ENCODE results near the gene LAMA5.

The LAMA5 gene

GRCh38 chr20:62289131-62289530, 78.0 kb downstream of the LAMA5 start:
- H3K4me1 Mint-ChIP-seq (ENCODE audit: low read depth): no peaks in the 10 kb centered on the region
- no peaks in the 10 kb centered on the region for H3K9me3 Mint-ChIP-seq (ENCODE audit: low read depth)
- no peak overlapping the region for H3K4me3 Mint-ChIP-seq
- no peaks in the 10 kb centered on the region for H3K27me3 Mint-ChIP-seq
- no peaks in the 10 kb centered on the region for H3K36me3 Mint-ChIP-seq
- H3K27ac Mint-ChIP-seq: no peak overlapping the region

GRCh38 chr20:62288535-62289105, 78.5 kb downstream of the LAMA5 start:
- no peaks in the 10 kb centered on the region for H3K4me1 Mint-ChIP-seq (ENCODE audit: low read depth)
- H3K9me3 Mint-ChIP-seq (ENCODE audit: low read depth): no peaks in the 10 kb centered on the region
- no peaks in the 10 kb centered on the region for H3K27me3 Mint-ChIP-seq
- H3K36me3 Mint-ChIP-seq: no peaks in the 10 kb centered on the region
- H3K4me3 Mint-ChIP-seq: no peak overlapping the region
- H3K27ac Mint-ChIP-seq: no peak overlapping the region

GRCh38 chr20:62287759-62288534, 79.2 kb downstream of the LAMA5 start:
- H3K27me3 Mint-ChIP-seq: no peaks in the 10 kb centered on the region

GRCh38 chr20:62287129-62287528, 80.0 kb downstream of the LAMA5 start:
- Mint-ChIP-seq H3K27me3 (no peaks in the 10 kb centered on the region), H3K9me3 (ENCODE audit: low read depth) (no peaks in the 10 kb centered on the region), H3K4me1 (ENCODE audit: low read depth) (no peaks in the 10 kb centered on the region), H3K27ac (no peak overlapping the region), H3K4me3 (no peak overlapping the region), H3K36me3 (no peaks in the 10 kb centered on the region)

More at GRCh38 chr20:62287759-62288534, 79.2 kb downstream of the LAMA5 start:
- Mint-ChIP-seq H3K36me3 (no peaks in the 10 kb centered on the region), H3K4me3 (no peak overlapping the region), H3K9me3 (ENCODE audit: low read depth) (no peaks in the 10 kb centered on the region), H3K27ac (no peak overlapping the region), H3K4me1 (ENCODE audit: low read depth) (no peaks in the 10 kb centered on the region)

- no peaks in the 10 kb centered on the region for H3K27me3 Mint-ChIP-seq
- no peak overlapping the region for H3K4me3 Mint-ChIP-seq
- H3K9me3 Mint-ChIP-seq (ENCODE audit: low read depth): no peaks in the 10 kb centered on the region
- H3K36me3 Mint-ChIP-seq: no peaks in the 10 kb centered on the region
- H3K4me1 Mint-ChIP-seq (ENCODE audit: low read depth): no peaks in the 10 kb centered on the region
- H3K27ac Mint-ChIP-seq: no peak overlapping the region
Measured at GRCh38 chr20:62286493-62287064, 80.5 kb downstream of the LAMA5 start.

GRCh38 chr20:62285722-62286121, 81.4 kb downstream of the LAMA5 start:
- Mint-ChIP-seq H3K4me3 (no peak overlapping the region), H3K9me3 (ENCODE audit: low read depth) (no peaks in the 10 kb centered on the region), H3K27me3 (no peaks in the 10 kb centered on the region), H3K4me1 (ENCODE audit: low read depth) (no peaks in the 10 kb centered on the region), H3K27ac (no peak overlapping the region), H3K36me3 (no peaks in the 10 kb centered on the region)

GRCh38 chr20:62285151-62285550, 82.0 kb downstream of the LAMA5 start:
- H3K36me3 Mint-ChIP-seq: no peaks in the 10 kb centered on the region
- H3K4me1 Mint-ChIP-seq (ENCODE audit: low read depth): no peaks in the 10 kb centered on the region
- H3K9me3 Mint-ChIP-seq (ENCODE audit: low read depth): no peaks in the 10 kb centered on the region
- H3K27ac Mint-ChIP-seq: no peak overlapping the region
- no peak overlapping the region for H3K4me3 Mint-ChIP-seq
- H3K27me3 Mint-ChIP-seq: no peaks in the 10 kb centered on the region

GRCh38 chr20:62284448-62284847, 82.7 kb downstream of the LAMA5 start:
- no peaks in the 10 kb centered on the region for H3K27me3 Mint-ChIP-seq
- H3K4me1 Mint-ChIP-seq (ENCODE audit: low read depth): no peaks in the 10 kb centered on the region
- H3K4me3 Mint-ChIP-seq: no peak overlapping the region
- no peaks in the 10 kb centered on the region for H3K36me3 Mint-ChIP-seq
- no peak overlapping the region for H3K27ac Mint-ChIP-seq
- H3K9me3 Mint-ChIP-seq (ENCODE audit: low read depth): no peaks in the 10 kb centered on the region

- Mint-ChIP-seq H3K27me3 (no peaks in the 10 kb centered on the region), H3K4me3 (no peak overlapping the region), H3K4me1 (ENCODE audit: low read depth) (no peaks in the 10 kb centered on the region), H3K36me3 (no peaks in the 10 kb centered on the region), H3K9me3 (ENCODE audit: low read depth) (no peaks in the 10 kb centered on the region), H3K27ac (no peak overlapping the region)
Measured at GRCh38 chr20:62282877-62283503, 84.1 kb downstream of the LAMA5 start.

- no peak overlapping the region for H3K4me3 Mint-ChIP-seq
- no peaks in the 10 kb centered on the region for H3K36me3 Mint-ChIP-seq
- no peaks in the 10 kb centered on the region for H3K9me3 Mint-ChIP-seq (ENCODE audit: low read depth)
- no peaks in the 10 kb centered on the region for H3K27me3 Mint-ChIP-seq
- H3K4me1 Mint-ChIP-seq (ENCODE audit: low read depth): no peaks in the 10 kb centered on the region
- H3K27ac Mint-ChIP-seq: no peak overlapping the region
Measured at GRCh38 chr20:62282103-62282502, 85.0 kb downstream of the LAMA5 start.

GRCh38 chr20:62281161-62281933, 85.8 kb downstream of the LAMA5 start:
- Mint-ChIP-seq H3K9me3 (ENCODE audit: low read depth) (no peaks in the 10 kb centered on the region), H3K4me1 (ENCODE audit: low read depth) (no peaks in the 10 kb centered on the region), H3K27ac (no peak overlapping the region), H3K4me3 (no peak overlapping the region), H3K27me3 (no peaks in the 10 kb centered on the region), H3K36me3 (no peaks in the 10 kb centered on the region)

GRCh38 chr20:62280303-62280702, 86.8 kb downstream of the LAMA5 start:
- Mint-ChIP-seq H3K9me3 (ENCODE audit: low read depth) (no peaks in the 10 kb centered on the region), H3K4me3 (no peak overlapping the region), H3K27ac (no peak overlapping the region), H3K4me1 (ENCODE audit: low read depth) (no peaks in the 10 kb centered on the region), H3K27me3 (no peaks in the 10 kb centered on the region), H3K36me3 (no peaks in the 10 kb centered on the region)

GRCh38 chr20:62277253-62277652, 89.9 kb downstream of the LAMA5 start:
- H3K9me3 Mint-ChIP-seq (ENCODE audit: low read depth): no peaks in the 10 kb centered on the region
- H3K4me3 Mint-ChIP-seq: no peak overlapping the region
- H3K27me3 Mint-ChIP-seq: no peaks in the 10 kb centered on the region
- H3K27ac Mint-ChIP-seq: no peak overlapping the region
- H3K4me1 Mint-ChIP-seq (ENCODE audit: low read depth): no peaks in the 10 kb centered on the region
- no peaks in the 10 kb centered on the region for H3K36me3 Mint-ChIP-seq

GRCh38 chr20:62276439-62276838, 90.7 kb downstream of the LAMA5 start:
- no peaks in the 10 kb centered on the region for H3K4me1 Mint-ChIP-seq (ENCODE audit: low read depth)
- H3K36me3 Mint-ChIP-seq: no peaks in the 10 kb centered on the region
- no peaks in the 10 kb centered on the region for H3K27me3 Mint-ChIP-seq
- H3K27ac Mint-ChIP-seq: no peak overlapping the region
- no peaks in the 10 kb centered on the region for H3K9me3 Mint-ChIP-seq (ENCODE audit: low read depth)
- H3K4me3 Mint-ChIP-seq: no peak overlapping the region

- Mint-ChIP-seq H3K4me1 (ENCODE audit: low read depth) (no peaks in the 10 kb centered on the region), H3K27me3 (no peaks in the 10 kb centered on the region), H3K36me3 (no peaks in the 10 kb centered on the region), H3K4me3 (no peak overlapping the region), H3K27ac (no peak overlapping the region), H3K9me3 (ENCODE audit: low read depth) (no peaks in the 10 kb centered on the region)
Measured at GRCh38 chr20:62275219-62275618, 91.9 kb downstream of the LAMA5 start.
